ENCODE results near the gene SUMO3. TPM values are rescaled to one million over a fixed set of nuclear protein-coding genes. Genes with fewer than 3 reads are reported as not detected.

Gene SUMO3
- total RNA-seq, 6 experiments from 2014 or later = 33.4 to 41.2 (median 36.6) TPM

GRCh38 chr21:44766014-44766817 lies 51.6 kb downstream of the SUMO3 start:
- Histone ChIP-seq H3K4me3 (no peak overlapping the region), H3K4me1 (peaks cover 0 to 4% (median 0%) of the 10 kb centered on the region in 4 donors), H3K27me3 (no peaks in the 10 kb centered on the region), H3K36me3 (peaks cover 0 to 18% (median 6%) of the 10 kb centered on the region in 4 donors), H3K9me3 (no peaks in the 10 kb centered on the region), H3K27ac (no peak overlapping the region)
- TF ChIP-seq POLR2A (IDR thresholded peaks at IDR 0.05) = no peak
- no peak for TF ChIP-seq CTCF (IDR thresholded peaks at IDR 0.05)
- intact Hi-C loops (cut with DNase I) = no loop called here
- DNase-seq = no peak
- 92% methylated on average over 4 of the region's 24 CpGs for WGBS (ENCODE audit: insufficient coverage, low coverage, low lambda C conversion rate, missing lambda C conversion rate)
- no peak for ATAC-seq

GRCh38 chr21:44765231-44766013 lies 52.4 kb downstream of the SUMO3 start:
- Histone ChIP-seq H3K36me3 (peaks cover 0 to 10% (median 2%) of the 10 kb centered on the region in 4 donors), H3K4me1 (peaks cover 0 to 4% (median 0%) of the 10 kb centered on the region in 4 donors), H3K27me3 (no peaks in the 10 kb centered on the region), H3K9me3 (no peaks in the 10 kb centered on the region), H3K4me3 (no peak overlapping the region), H3K27ac (no peak overlapping the region)
- ATAC-seq (no peak), DNase-seq (no peak)
- WGBS (ENCODE audit: insufficient coverage, low coverage, low lambda C conversion rate, missing lambda C conversion rate) = 23% methylated on average over 3 of the region's 12 CpGs
- intact Hi-C loops (cut with DNase I) = no loop called here
- no peak for TF ChIP-seq POLR2A (IDR thresholded peaks at IDR 0.05)
- TF ChIP-seq CTCF (IDR thresholded peaks at IDR 0.05) = no peak

DNA sequence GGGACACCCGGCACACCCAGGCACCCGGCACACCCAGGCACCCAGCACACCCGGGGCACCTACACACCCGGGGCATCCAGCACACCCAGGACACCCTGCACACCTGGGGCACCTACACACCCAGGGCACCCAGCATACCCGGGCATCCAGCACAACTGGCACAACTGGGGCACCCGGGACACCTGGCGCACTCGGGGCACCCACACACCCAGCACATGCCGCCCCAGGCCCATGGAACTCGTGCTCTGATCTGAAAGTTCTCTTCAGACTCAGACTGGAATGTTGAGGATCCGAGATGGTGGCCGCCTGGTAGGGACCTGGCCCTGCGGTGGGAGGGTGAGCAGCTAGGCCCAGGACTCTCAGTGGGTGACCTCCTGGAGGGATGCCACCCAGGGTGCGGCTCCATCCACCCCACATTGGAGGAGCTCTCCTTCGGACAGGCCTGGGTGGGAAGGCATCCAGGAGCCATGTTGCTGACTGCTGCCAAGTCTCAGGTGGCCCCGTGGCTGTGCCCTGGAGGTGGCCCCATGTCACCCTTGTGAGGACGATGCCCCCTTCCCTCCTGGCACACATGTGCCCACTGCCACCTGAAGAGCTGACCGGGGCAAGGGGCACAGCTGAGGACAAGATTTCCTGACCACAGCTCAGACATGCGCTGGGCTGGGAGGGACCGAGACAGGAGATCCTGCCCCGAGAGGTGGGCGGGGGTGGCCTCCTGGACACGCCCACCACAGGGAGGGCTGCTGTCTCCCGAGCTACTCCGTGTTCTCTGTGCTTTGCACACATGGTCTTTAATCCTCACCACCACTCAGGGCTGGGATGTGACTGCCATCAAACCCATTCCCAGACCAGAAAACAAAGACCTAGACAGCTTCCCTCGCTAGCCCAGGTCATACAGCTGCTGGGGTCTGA lies 53.3 kb downstream of the SUMO3 start:
- H3K4me3 ChIP-seq = no peak overlapping the region
- no peak for ATAC-seq
- TF ChIP-seq CTCF (IDR thresholded peaks at IDR 0.05) (no peak), POLR2A (IDR thresholded peaks at IDR 0.05) (no peak)
- no peak for DNase-seq
- H3K27me3 ChIP-seq = no peaks in the 10 kb centered on the region
- peaks cover 0 to 4% (median 0%) of the 10 kb centered on the region in 4 donors for H3K4me1 ChIP-seq
- no peak overlapping the region for H3K27ac ChIP-seq
- no CpG with 5 or more reads among the region's 26 CpGs for WGBS (ENCODE audit: insufficient coverage, low coverage, low lambda C conversion rate, missing lambda C conversion rate)
- H3K36me3 ChIP-seq = peaks cover 0 to 2% (median 0%) of the 10 kb centered on the region in 4 donors
- intact Hi-C loops (cut with DNase I) = no loop called here
- no peaks in the 10 kb centered on the region for H3K9me3 ChIP-seq
